Measurements from ENCODE around the gene GADL1. TPM values are rescaled to one million over a fixed set of nuclear protein-coding genes. Genes with fewer than 3 reads are reported as not detected.

GADL1 gene
- total and polyA plus RNA-seq, 2 experiments from 2014 or later = not detected

GRCh38 chr3:30733696-30734095 lies 160.8 kb downstream of the GADL1 start:
- TF ChIP-seq EZH2phosphoT487 (IDR thresholded peaks at IDR 0.05; ENCODE audit: insufficient read depth, low read depth) (no peak), EZH2 (IDR thresholded peaks at IDR 0.05; ENCODE audit: insufficient read depth, poor library complexity, severe bottlenecking) (no peak)
- H3K9me2 ChIP-seq (ENCODE audit: insufficient read depth) = no peaks in the 10 kb centered on the region; the same call in 1 of the 2 replicates
- no peaks in the 10 kb centered on the region for H3F3A ChIP-seq (ENCODE audit: insufficient read depth)
- H3K27me3 ChIP-seq (replicated peaks; ENCODE audit: insufficient read depth) = no peaks in the 10 kb centered on the region
- no peak overlapping the region for H3K27ac ChIP-seq
- no peaks in the 10 kb centered on the region for H3K4me1 ChIP-seq (ENCODE audit: insufficient read depth)
- 58 to 64% methylated on average over 2 of the region's 2 CpGs for WGBS, 2 experiments (ENCODE audit: low coverage in 1 of 2, low lambda C conversion rate in 2 of 2, missing lambda C conversion rate in 2 of 2)
- H3K36me3 ChIP-seq (ENCODE audit: low read depth) = no peaks in the 10 kb centered on the region
- no peak overlapping the region for H2AFZ ChIP-seq
- no peak for DNase-seq
- H3K79me2 ChIP-seq (ENCODE audit: insufficient read depth) = no peaks in the 10 kb centered on the region
- H3K4me3 ChIP-seq = no peak overlapping the region
- no peak overlapping the region for H3K4me2 ChIP-seq (ENCODE audit: unreplicated experiment)
- no peaks in the 10 kb centered on the region for H4K20me1 ChIP-seq (ENCODE audit: insufficient read depth)
- no peak overlapping the region for H3K9ac ChIP-seq
- no peaks in the 10 kb centered on the region for H3K9me3 ChIP-seq (ENCODE audit: low read depth)
- in situ Hi-C loops (cut with MboI) = no loop called here

GRCh38 chr3:30733209-30733608 lies 161.3 kb downstream of the GADL1 start:
- H2AFZ ChIP-seq = no peak overlapping the region
- no peak for TF ChIP-seq EZH2phosphoT487 (IDR thresholded peaks at IDR 0.05; ENCODE audit: insufficient read depth, low read depth)
- TF ChIP-seq EZH2 (IDR thresholded peaks at IDR 0.05; ENCODE audit: insufficient read depth, poor library complexity, severe bottlenecking) = no peak

GRCh38 chr3:30730967-30731366 lies 163.5 kb downstream of the GADL1 start:
- Histone ChIP-seq H4K20me1 (ENCODE audit: insufficient read depth) (no peaks in the 10 kb centered on the region), H3K4me3 (no peak overlapping the region), H3K36me3 (ENCODE audit: low read depth) (no peaks in the 10 kb centered on the region), H3K27me3 (replicated peaks; ENCODE audit: insufficient read depth) (no peaks in the 10 kb centered on the region), H3K27ac (no peak overlapping the region), H3K4me1 (ENCODE audit: insufficient read depth) (no peaks in the 10 kb centered on the region), H2AFZ (no peak overlapping the region), H3K9me3 (ENCODE audit: low read depth) (no peaks in the 10 kb centered on the region), H3K9me2 (ENCODE audit: insufficient read depth) (no peaks in the 10 kb centered on the region; the same call in 1 of the 2 replicates), H3F3A (ENCODE audit: insufficient read depth) (no peaks in the 10 kb centered on the region), H3K4me2 (ENCODE audit: unreplicated experiment) (no peak overlapping the region), H3K9ac (no peak overlapping the region), H3K79me2 (ENCODE audit: insufficient read depth) (no peaks in the 10 kb centered on the region)
- in situ Hi-C loops (cut with MboI) = no loop called here
- WGBS, 2 experiments (ENCODE audit: low coverage in 1 of 2, low lambda C conversion rate in 2 of 2, missing lambda C conversion rate in 2 of 2) = 82 to 91% methylated on average over 3 of the region's 3 CpGs
- no peak for DNase-seq
- TF ChIP-seq EZH2 (IDR thresholded peaks at IDR 0.05; ENCODE audit: insufficient read depth, poor library complexity, severe bottlenecking) (no peak), EZH2phosphoT487 (IDR thresholded peaks at IDR 0.05; ENCODE audit: insufficient read depth, low read depth) (no peak)

More at GRCh38 chr3:30733209-30733608, 161.3 kb downstream of the GADL1 start:
- Histone ChIP-seq H3K4me1 (ENCODE audit: insufficient read depth) (no peaks in the 10 kb centered on the region), H3K4me3 (no peak overlapping the region), H3K9me2 (ENCODE audit: insufficient read depth) (no peaks in the 10 kb centered on the region; the same call in 1 of the 2 replicates), H3K27ac (no peak overlapping the region), H3K4me2 (ENCODE audit: unreplicated experiment) (no peak overlapping the region), H3K9ac (no peak overlapping the region), H3K36me3 (ENCODE audit: low read depth) (no peaks in the 10 kb centered on the region), H3K9me3 (ENCODE audit: low read depth) (no peaks in the 10 kb centered on the region), H3K27me3 (replicated peaks; ENCODE audit: insufficient read depth) (no peaks in the 10 kb centered on the region), H3F3A (ENCODE audit: insufficient read depth) (no peaks in the 10 kb centered on the region), H4K20me1 (ENCODE audit: insufficient read depth) (no peaks in the 10 kb centered on the region), H3K79me2 (ENCODE audit: insufficient read depth) (no peaks in the 10 kb centered on the region)
- 36 to 48% methylated on average over 1 of the region's 1 CpG for WGBS, 2 experiments (ENCODE audit: low coverage in 1 of 2, low lambda C conversion rate in 2 of 2, missing lambda C conversion rate in 2 of 2)
- DNase-seq = no peak
- in situ Hi-C loops (cut with MboI) = no loop called here

- H4K20me1 ChIP-seq (ENCODE audit: insufficient read depth) = no peaks in the 10 kb centered on the region
- no peaks in the 10 kb centered on the region for H3K79me2 ChIP-seq (ENCODE audit: insufficient read depth)
- in situ Hi-C loops (cut with MboI) = no loop called here
These were observed 164.5 kb downstream of the GADL1 start for GRCh38 chr3:30729936-30730335.

GRCh38 chr3:30729512-30729911 lies 164.9 kb downstream of the GADL1 start:
- Histone ChIP-seq H3K4me3 (no peak overlapping the region), H3K27me3 (replicated peaks; ENCODE audit: insufficient read depth) (no peaks in the 10 kb centered on the region), H4K20me1 (ENCODE audit: insufficient read depth) (no peaks in the 10 kb centered on the region), H3F3A (ENCODE audit: insufficient read depth) (no peaks in the 10 kb centered on the region), H3K27ac (no peak overlapping the region), H3K9me3 (ENCODE audit: low read depth) (no peaks in the 10 kb centered on the region), H3K9me2 (ENCODE audit: insufficient read depth) (no peaks in the 10 kb centered on the region; the same call in 1 of the 2 replicates), H3K4me2 (ENCODE audit: unreplicated experiment) (no peak overlapping the region), H3K79me2 (ENCODE audit: insufficient read depth) (no peaks in the 10 kb centered on the region), H3K9ac (no peak overlapping the region), H2AFZ (no peak overlapping the region), H3K4me1 (ENCODE audit: insufficient read depth) (no peaks in the 10 kb centered on the region), H3K36me3 (ENCODE audit: low read depth) (no peaks in the 10 kb centered on the region)
- no peak for TF ChIP-seq EZH2phosphoT487 (IDR thresholded peaks at IDR 0.05; ENCODE audit: insufficient read depth, low read depth)
- TF ChIP-seq EZH2 (IDR thresholded peaks at IDR 0.05; ENCODE audit: insufficient read depth, poor library complexity, severe bottlenecking) = no peak
- in situ Hi-C loops (cut with MboI) = no loop called here
- 79 to 83% methylated on average over 2 of the region's 2 CpGs for WGBS, 2 experiments (ENCODE audit: low coverage in 1 of 2, low lambda C conversion rate in 2 of 2, missing lambda C conversion rate in 2 of 2)
- no peak for DNase-seq

More at GRCh38 chr3:30729936-30730335, 164.5 kb downstream of the GADL1 start:
- H3K9ac ChIP-seq = no peak overlapping the region
- no peak overlapping the region for H3K27ac ChIP-seq
- H3K9me2 ChIP-seq (ENCODE audit: insufficient read depth) = no peaks in the 10 kb centered on the region; the same call in 1 of the 2 replicates
- no peaks in the 10 kb centered on the region for H3K36me3 ChIP-seq (ENCODE audit: low read depth)
- H3K9me3 ChIP-seq (ENCODE audit: low read depth) = no peaks in the 10 kb centered on the region
- no peaks in the 10 kb centered on the region for H3K4me1 ChIP-seq (ENCODE audit: insufficient read depth)
- no peaks in the 10 kb centered on the region for H3K27me3 ChIP-seq (replicated peaks; ENCODE audit: insufficient read depth)
- H3K4me2 ChIP-seq (ENCODE audit: unreplicated experiment) = no peak overlapping the region
- no peak for DNase-seq
- H3K4me3 ChIP-seq = no peak overlapping the region
- TF ChIP-seq EZH2phosphoT487 (IDR thresholded peaks at IDR 0.05; ENCODE audit: insufficient read depth, low read depth) = no peak
- no peak for TF ChIP-seq EZH2 (IDR thresholded peaks at IDR 0.05; ENCODE audit: insufficient read depth, poor library complexity, severe bottlenecking)
- H2AFZ ChIP-seq = no peak overlapping the region
- no peaks in the 10 kb centered on the region for H3F3A ChIP-seq (ENCODE audit: insufficient read depth)
